CD1c-positive myeloid dendritic cell (primary cell): ENCODE results near the gene HDAC10.
"Not testable (repeated sequence)": the region's sequence is repeated elsewhere in the genome, so short reads cannot be mapped to it uniquely, and the experiment has no call there.

Experiments used
- DNase-seq: peaks from one replicate; pipeline ENCODE4 v3.0.0-alpha.2; 2016; ENCODE audit errors: extremely low spot score

HDAC10 gene

DNA sequence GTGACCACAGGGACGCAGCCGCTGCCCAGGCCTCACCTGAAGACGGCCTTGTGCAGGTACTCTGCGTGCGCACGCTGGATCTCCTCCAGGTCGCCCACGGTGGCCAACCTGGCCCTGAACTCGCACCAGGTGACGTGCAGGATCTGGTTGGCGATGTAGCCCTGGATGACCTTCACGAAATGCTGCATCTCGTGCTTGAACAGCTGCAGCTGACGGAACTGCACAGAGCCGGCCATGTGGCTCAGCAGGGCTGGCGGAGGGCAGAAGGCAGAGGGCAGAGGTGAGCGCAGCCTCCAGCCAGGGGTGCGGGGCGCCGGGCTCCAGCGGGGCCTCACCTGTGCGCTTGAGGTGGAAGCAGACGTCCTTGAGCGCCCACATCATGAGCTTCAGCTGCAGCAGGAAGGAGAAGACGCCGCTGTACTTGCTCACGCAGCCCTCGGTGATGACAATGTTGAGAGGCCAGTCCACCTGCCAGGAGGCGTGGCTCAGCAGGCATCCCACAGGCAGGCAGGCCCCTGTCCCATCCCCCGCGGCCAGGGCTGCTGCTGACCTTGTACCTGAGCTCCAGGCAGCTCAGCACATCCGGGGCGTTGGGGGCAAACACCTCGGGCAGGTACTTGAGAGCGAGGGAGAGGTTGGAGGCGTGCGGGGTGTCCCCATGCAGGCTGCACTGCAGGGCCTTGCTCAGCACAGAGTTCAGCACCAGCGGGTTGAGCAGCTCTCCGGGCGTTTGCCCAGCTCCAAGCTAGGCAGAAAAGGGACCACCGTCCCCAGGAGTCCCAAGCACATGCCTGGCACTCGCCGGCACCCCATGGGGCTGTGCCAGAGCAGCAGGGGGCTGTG is 32.7 kb downstream of the HDAC10 start:
- DNase-seq = no peak

DNA sequence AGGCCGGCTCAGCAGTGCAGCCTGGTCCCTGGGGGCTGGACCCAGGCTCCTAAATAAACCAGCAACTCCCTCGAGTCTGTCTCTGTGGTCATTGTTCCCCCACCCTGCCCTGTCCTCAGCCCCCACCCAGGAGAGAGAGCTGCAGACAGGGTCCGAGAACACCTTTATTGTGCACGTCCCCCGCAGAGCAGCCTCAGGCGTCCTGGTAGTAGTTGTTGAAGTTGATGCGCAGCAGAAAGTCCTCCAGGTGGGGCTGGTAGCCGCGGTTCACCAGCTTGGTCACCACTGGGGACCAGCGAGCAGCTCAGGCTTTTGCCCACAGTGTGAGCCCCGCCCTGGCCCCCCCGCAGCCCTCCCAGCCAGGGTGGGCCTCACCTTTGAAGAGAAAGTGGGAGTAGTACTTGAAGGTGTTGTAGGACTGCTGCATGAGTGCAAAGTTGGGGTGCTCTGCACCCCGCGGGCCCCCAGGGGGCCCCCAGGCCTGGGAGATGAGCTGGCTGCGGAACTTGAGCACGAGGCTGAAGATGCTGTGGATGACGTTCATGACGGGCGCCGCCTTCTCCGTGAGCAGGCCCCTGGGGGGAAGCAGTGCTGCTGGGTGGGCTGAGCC is 33.4 kb downstream of the HDAC10 start:
- DNase-seq = no peak

DNA sequence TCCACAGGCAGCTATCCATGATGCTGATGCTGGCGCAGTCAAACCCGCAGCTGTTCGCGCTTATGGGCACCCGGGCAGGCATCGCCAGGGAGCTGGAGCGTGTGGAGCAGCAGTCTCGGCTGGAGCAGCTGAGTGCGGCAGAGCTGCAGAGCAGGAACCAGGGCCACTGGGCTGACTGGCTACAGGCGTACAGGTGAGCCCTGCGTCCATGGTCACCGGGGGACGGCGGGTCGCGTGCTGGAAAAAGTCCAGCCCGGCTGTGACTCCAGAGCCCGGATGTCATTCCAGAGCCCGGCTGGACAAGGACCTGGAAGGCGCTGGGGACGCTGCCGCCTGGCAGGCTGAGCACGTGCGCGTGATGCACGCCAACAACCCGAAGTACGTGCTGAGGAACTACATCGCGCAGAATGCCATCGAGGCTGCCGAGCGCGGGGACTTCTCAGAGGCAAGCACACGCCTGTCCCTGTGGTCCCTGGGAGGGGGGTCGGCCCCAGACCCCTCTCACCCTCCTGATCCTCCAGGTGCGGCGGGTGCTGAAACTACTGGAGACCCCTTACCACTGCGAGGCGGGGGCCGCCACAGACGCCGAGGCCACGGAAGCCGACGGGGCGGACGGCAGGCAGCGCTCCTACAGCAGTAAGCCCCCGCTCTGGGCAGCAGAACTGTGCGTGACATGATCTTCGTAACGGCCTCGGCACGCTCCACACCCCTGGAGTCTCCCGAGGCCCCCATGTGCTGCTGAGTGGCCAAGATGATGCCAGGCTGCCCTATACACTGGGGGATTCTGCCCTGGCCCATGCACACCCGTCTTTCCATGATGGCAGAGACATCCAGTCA is 34.2 kb downstream of the HDAC10 start:
- DNase-seq = no peak

DNA sequence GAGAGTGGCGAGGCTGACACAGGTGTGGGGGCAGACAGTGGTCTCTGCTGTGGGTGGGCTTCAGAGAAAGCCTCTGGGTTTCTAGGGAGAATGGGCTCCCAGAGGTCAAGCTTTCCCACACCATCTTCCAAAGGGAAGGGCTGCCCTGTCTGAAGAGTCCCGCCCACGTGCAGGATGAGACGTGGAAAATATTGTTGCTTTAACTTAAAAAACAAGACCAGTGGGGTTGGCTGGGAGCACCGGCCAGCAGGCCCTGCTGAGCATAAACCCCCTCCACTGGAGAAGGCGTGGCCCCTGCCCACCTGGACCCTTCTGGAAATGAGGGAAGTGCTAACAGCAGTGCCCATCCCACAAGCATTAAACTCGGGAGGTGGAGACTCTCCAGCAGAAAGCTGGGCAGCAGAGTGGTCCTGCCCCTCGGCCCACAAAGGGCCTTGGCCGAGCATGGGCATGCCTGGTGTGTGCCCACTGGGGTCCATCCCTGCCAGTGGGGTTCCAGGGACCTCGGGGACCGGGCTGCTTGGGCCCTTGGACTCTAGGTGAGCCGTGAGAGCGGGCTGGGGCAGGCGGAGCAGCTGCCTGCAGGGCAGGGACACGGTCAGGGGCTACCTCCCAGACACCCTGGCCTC is 34.9 kb downstream of the HDAC10 start:
- no peak for DNase-seq

- no peak for DNase-seq
Measured at GRCh38 chr22:50215297-50216054, 35.6 kb downstream of the HDAC10 start.

GRCh38 chr22:50213263-50213662 is 37.8 kb downstream of the HDAC10 start:
- no peak for DNase-seq

- no peak for DNase-seq
Measured at GRCh38 chr22:50211147-50211546, 39.9 kb downstream of the HDAC10 start.

- no peak for DNase-seq
Measured at GRCh38 chr22:50210378-50211139, 40.5 kb downstream of the HDAC10 start.

DNA sequence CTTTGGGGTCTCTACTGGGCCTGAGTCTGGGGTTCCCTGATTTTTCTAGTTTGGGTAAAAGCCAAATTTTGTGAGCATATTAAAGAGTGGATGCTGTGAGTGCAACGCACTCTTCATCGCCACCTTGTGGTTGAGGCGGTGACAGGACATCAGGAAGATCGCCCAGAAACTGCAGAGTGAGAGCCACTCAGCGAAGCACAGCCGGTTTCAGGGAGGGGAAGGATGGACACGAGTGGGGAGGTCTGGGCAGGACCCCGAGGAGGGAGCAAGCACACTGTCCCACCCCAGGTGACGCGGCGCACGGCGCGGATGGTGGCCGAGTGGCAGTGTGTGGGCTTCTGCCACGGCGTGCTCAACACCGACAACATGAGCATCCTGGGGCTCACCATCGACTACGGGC is 41.2 kb downstream of the HDAC10 start:
- DNase-seq = peak; percentile 79

- DNase-seq = no peak
Measured at GRCh38 chr22:50208939-50209892, 41.8 kb downstream of the HDAC10 start.

DNA sequence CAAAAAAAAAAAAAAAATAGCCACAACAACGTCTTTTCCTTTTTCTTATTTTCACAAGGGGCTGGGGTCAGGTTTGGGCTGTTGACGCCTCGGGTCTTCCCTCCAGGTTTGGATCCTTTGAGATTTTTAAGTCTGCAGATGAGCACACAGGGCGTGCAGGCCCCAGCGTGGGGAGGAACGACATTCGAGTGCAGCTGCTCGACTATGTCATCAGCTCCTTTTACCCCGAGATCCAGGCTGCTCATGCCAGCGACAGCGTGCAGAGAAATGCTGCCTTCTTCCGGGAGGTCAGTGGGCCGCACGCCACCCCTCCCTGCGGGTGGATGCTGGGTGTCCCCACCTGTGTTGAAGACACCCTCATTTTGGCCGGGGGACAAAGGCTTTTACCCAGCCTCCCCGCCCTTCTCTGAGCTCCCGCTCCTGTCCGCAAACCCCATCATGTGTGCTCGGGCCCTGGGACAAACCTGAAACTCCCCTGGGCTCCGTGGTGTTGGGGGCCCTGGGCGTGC is 42.6 kb downstream of the HDAC10 start:
- no peak for DNase-seq

GRCh38 chr22:50207383-50208140 is 43.5 kb downstream of the HDAC10 start:
- peak; percentile 9 for DNase-seq

DNA sequence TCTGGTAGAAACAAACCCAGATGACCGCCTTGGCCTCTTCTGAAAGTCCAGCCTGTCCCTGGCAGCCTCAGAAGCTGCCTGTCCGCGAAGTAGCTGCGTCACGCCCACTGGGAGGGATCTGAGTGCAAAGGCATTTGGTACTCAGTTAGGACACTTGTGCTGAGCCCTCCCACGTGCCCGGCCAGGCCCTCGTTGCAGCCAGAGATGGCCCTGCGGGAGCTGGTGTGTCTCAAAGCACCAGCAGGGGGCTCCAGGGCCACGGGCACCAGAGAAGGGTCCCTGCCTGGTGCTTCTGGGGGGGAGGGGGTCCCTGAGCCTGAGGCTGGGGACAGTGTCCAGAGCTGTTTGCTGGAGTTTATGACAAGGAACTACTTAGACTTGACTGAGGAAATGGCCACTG is 44.5 kb downstream of the HDAC10 start:
- peak; percentile 57 for DNase-seq

- DNase-seq = no peak
Measured at GRCh38 chr22:50205781-50206569, 45.1 kb downstream of the HDAC10 start.

GRCh38 chr22:50204998-50205397 is 46.1 kb downstream of the HDAC10 start:
- DNase-seq = not testable (repeated sequence)

GRCh38 chr22:50204571-50204970 is 46.5 kb downstream of the HDAC10 start:
- DNase-seq = peak; percentile 49

DNA sequence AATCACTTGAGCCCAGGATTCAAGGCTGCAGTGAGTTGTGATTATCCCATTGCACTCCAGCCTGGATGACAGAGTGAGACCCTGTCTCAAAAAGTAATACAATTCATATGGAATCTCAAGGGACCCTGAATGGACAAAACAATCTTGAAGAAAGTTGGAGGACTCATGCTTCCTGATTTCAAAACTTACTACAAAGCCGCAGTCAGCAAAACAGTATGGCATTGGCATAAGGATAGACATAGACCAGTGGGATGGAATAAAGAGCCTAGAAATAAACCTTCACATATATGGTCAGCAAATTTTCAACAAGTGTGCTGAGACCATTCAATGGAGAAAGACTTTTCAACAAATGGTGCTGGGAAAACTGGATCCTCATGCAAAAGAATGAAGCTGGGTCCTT is 47.8 kb downstream of the HDAC10 start:
- DNase-seq = no peak
